H9 (cell line): ENCODE results near the gene COG4. TPM values are rescaled to one million over a fixed set of nuclear protein-coding genes. Genes with fewer than 3 reads are reported as not detected.

Experiments
- DNase-seq: peaks from one replicate; pipeline ENCODE4 v3.0.0-alpha.2; 2017
- H2AFZ ChIP-seq: one replicate; pipeline ENCODE4 v1.6.1; 2013; ENCODE audit warnings: mild to moderate bottlenecking, low read length, control low read depth, moderate library complexity
- H2AK5ac ChIP-seq: 2 replicates; pipeline ENCODE4 v1.6.1; 2013; ENCODE audit warnings: low read length, control low read depth, mixed read lengths; ENCODE audit not compliant: insufficient read length
- H2BK120ac ChIP-seq: one replicate; pipeline ENCODE4 v1.6.1; 2013; ENCODE audit warnings: low read depth, mild to moderate bottlenecking, low read length, control low read depth, inconsistent platforms; ENCODE audit not compliant: poor library complexity, severe bottlenecking
- H2BK12ac ChIP-seq: 2 replicates; pipeline ENCODE4 v1.6.1; 2013; ENCODE audit warnings: low read length, control low read depth, mixed read lengths, low read depth; ENCODE audit not compliant: insufficient read length
- H2BK15ac ChIP-seq: 2 replicates; pipeline ENCODE4 v1.6.1; 2013; ENCODE audit warnings: low read depth, low read length, control low read depth
- H2BK20ac ChIP-seq: one replicate; pipeline ENCODE4 v1.6.1; 2013; ENCODE audit warnings: low read depth, mild to moderate bottlenecking, low read length, control low read depth, inconsistent platforms; ENCODE audit not compliant: poor library complexity, severe bottlenecking
- H2BK5ac ChIP-seq: 2 replicates; pipeline ENCODE4 v1.6.1; 2013; ENCODE audit warnings: low read length, control low read depth, mixed read lengths; ENCODE audit not compliant: insufficient read length
- H3K14ac ChIP-seq: 2 replicates; pipeline ENCODE4 v1.6.1; 2013; ENCODE audit warnings: low read length, control low read depth; ENCODE audit not compliant: insufficient read depth
- H3K18ac ChIP-seq: 2 replicates; pipeline ENCODE4 v1.6.1; 2013; ENCODE audit warnings: low read depth, mild to moderate bottlenecking, mixed read lengths, low read length, control low read depth; ENCODE audit not compliant: insufficient read length
- H3K23ac ChIP-seq: 2 replicates; pipeline ENCODE4 v1.6.1; 2013; ENCODE audit warnings: low read length, control low read depth, mixed read lengths, low read depth; ENCODE audit not compliant: insufficient read length
- H3K23me2 ChIP-seq: 2 replicates; pipeline ENCODE4 v1.6.1; 2013; ENCODE audit warnings: low read depth, mild to moderate bottlenecking, mixed read lengths, low read length, control low read depth; ENCODE audit not compliant: insufficient read length, poor library complexity, severe bottlenecking
- H3K27ac ChIP-seq: 2 replicates; pipeline ENCODE4 v1.5.1; 2013; ENCODE audit warnings: low read length, control low read depth, mixed read lengths, low read depth; ENCODE audit not compliant: insufficient read length
- H3K27me3 ChIP-seq: 2 replicates; pipeline ENCODE4 v1.6.1; 2013; ENCODE audit warnings: low read length, control low read depth, inconsistent platforms; ENCODE audit not compliant: insufficient read depth
- H3K4ac ChIP-seq: 2 replicates; pipeline ENCODE4 v1.6.1; 2013; ENCODE audit warnings: low read depth, mild to moderate bottlenecking, control low read depth, inconsistent platforms, low read length, moderate library complexity
- H3K4me1 ChIP-seq: 2 replicates; pipeline ENCODE4 v1.6.1; 2013; ENCODE audit warnings: low read length, control low read depth, inconsistent platforms; ENCODE audit not compliant: insufficient read depth
- H3K4me2 ChIP-seq: 2 replicates; pipeline ENCODE4 v1.6.1; 2013; ENCODE audit warnings: low read length, control low read depth, mixed read lengths; ENCODE audit not compliant: insufficient read length, insufficient read depth
- H3K56ac ChIP-seq: 2 replicates; pipeline ENCODE4 v1.6.1; 2013; ENCODE audit warnings: low read depth, mild to moderate bottlenecking, mixed read lengths, low read length, control low read depth; ENCODE audit not compliant: insufficient read length
- H3K79me1 ChIP-seq: 2 replicates; pipeline ENCODE4 v1.6.1; 2013; ENCODE audit warnings: low read depth, mild to moderate bottlenecking, moderate library complexity, low read length, control low read depth, inconsistent platforms; ENCODE audit not compliant: insufficient read depth, poor library complexity, severe bottlenecking
- H3K79me2 ChIP-seq: 2 replicates; pipeline ENCODE4 v1.6.1; 2013; ENCODE audit warnings: low read length, control low read depth, inconsistent platforms; ENCODE audit not compliant: insufficient read depth
- H3K9ac ChIP-seq: 2 replicates; pipeline ENCODE4 v1.6.1; 2013; ENCODE audit warnings: low read length, control low read depth, mixed read lengths; ENCODE audit not compliant: insufficient read length; ENCODE audit errors: extremely low read depth
- H3K9me3 ChIP-seq: one replicate; pipeline ENCODE4 v1.6.1; 2013; ENCODE audit warnings: low read depth, low read length, inconsistent platforms; ENCODE audit not compliant: control insufficient read depth
- H3T11ph ChIP-seq: one replicate; pipeline ENCODE4 v1.6.1; 2013; ENCODE audit warnings: mild to moderate bottlenecking, low read length, control low read depth, inconsistent platforms
- H4K20me1 ChIP-seq: one replicate; pipeline ENCODE4 v1.6.1; 2013; ENCODE audit not compliant: control insufficient read depth, insufficient read length, insufficient read depth
- H4K5ac ChIP-seq: 2 replicates; pipeline ENCODE4 v1.6.1; 2013; ENCODE audit warnings: low read depth, mild to moderate bottlenecking, mixed read lengths, low read length, control low read depth; ENCODE audit not compliant: insufficient read length
- H4K8ac ChIP-seq: replicated peaks from 2 replicates; pipeline ENCODE4 v1.6.1; 2013; ENCODE audit warnings: low read length, control low read depth, mixed read lengths, low read depth; ENCODE audit not compliant: insufficient read length
- H4K91ac ChIP-seq: 2 replicates; pipeline ENCODE4 v1.6.1; 2013; ENCODE audit warnings: low read depth, mild to moderate bottlenecking, moderate library complexity, mixed read lengths, low read length, control low read depth; ENCODE audit not compliant: insufficient read length
- H3K27ac Mint-ChIP-seq, 3 experiments: 2 replicates in 2 of 3; 3 replicates in 1 of 3; pipeline ENCODE4 v1.8.0; 2020 to 2021; ENCODE audit warnings: mixed read lengths in 3 of 3, mild to moderate bottlenecking in 1 of 3, moderate library complexity in 1 of 3
- H3K27me3 Mint-ChIP-seq: 2 replicates; pipeline ENCODE4 v1.8.0; 2021; ENCODE audit warnings: low read depth, mild to moderate bottlenecking, moderate library complexity, mixed read lengths
- H3K36me3 Mint-ChIP-seq, 3 experiments: 2 replicates in 2 of 3; 3 replicates in 1 of 3; pipeline ENCODE4 v1.8.0; 2020 to 2021; ENCODE audit warnings: low read depth in 3 of 3, mixed read lengths in 3 of 3; ENCODE audit not compliant: insufficient read depth in 1 of 3
- H3K4me1 Mint-ChIP-seq, 2 experiments: 2 replicates each; pipeline ENCODE4 v1.8.0; 2020; ENCODE audit warnings: mixed read lengths in 2 of 2
- H3K4me3 Mint-ChIP-seq, 2 experiments: 2 replicates in 1 of 2; 3 replicates in 1 of 2; pipeline ENCODE4 v1.8.0; 2020 to 2021; ENCODE audit warnings: mild to moderate bottlenecking in 2 of 2, mixed read lengths in 2 of 2, moderate library complexity in 1 of 2
- H3K9me3 Mint-ChIP-seq, 2 experiments: 2 replicates in 1 of 2; 3 replicates in 1 of 2; pipeline ENCODE4 v1.8.0; 2020; ENCODE audit warnings: mild to moderate bottlenecking in 2 of 2, mixed read lengths in 2 of 2, moderate library complexity in 1 of 2
- WGBS: extraction: QIAGEN DNeasy Blood & Tissue Kit; methylation state at CpG from one replicate; pipeline ENCODE4 v1.1.7; 2013; ENCODE audit warnings: missing lambda C conversion rate, low lambda C conversion rate, mixed read lengths; ENCODE audit not compliant: insufficient read length; ENCODE audit errors: extremely low coverage; 5-methylcytosine and 5-hydroxymethylcytosine counted together
- total RNA-seq: library from RNA; stranded (reverse); gene quantifications from 2 replicates; pipeline ENCODE4 v1.2.1, GENCODE V29; 2021
- TF ChIP-seq, protein P1 (sequence below): fragments of 200-600 bp; sonication (generic); conservative IDR thresholded peaks from 3 replicates; pipeline ENCODE4 v1.8.0; 2021; ENCODE audit warnings: antibody characterized with exemption, mild to moderate bottlenecking

The COG4 gene
- total RNA-seq, 1 experiment from 2014 or later = 51.9 TPM

DNA sequence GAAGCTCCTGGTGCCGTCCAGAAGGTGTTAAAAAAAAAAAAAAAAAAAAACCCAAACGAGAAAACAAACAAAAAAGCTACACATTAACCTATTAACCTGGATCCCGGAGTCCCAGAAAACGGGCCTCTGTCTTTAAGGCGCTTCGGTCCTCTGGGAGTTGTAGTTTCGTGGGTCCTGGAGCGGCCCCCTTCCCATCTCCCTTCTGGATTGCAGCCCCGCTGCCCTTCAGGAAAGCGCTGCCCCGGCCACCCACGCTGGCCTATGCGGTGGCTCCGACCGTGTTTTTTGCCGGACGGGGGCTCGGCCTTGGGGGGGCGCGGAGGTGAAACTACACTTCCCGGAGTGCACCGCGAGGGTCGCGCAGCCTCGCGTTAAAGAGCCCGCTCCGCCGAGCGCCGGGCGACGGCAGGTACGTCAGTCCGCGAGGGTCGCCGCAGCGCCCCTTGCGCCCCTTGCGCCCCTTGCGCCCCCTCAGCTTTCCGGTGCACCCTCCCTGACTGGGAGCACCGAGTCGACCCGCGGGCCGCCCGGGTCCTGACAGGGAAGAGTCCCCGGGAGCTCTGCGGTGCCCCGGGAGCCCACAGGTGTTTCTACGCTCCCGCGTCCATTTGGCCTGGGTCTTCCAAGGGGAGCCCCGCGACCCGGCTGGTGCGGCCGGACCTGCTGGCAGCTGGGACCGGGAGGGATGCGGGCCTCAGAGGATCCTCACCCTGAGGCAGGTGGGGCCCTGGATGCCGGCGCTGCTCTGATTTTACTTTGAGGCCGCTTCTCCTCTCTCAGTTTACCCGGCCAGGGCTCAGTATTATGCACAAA lies 68.9 kb downstream of the COG4 start, which contains the start of gene FCSK:
FCSK (plus strand) TSS at position 374 of the 813 bp plus-strand sequence. CDS start 8,596 bp downstream, outside the sequence.
- peak within 1 kb of the TSS; percentile 97; the same call in 1 of the 2 replicates for H2BK15ac ChIP-seq
- no peak within 1 kb of the TSS for H3K23ac ChIP-seq
- H3K27me3 ChIP-seq = no peaks in the 10 kb centered on the region
- Mint-ChIP-seq H3K4me3 (peak within 1 kb of the TSS; percentile 84 to 87), H3K27ac (peak within 1 kb of the TSS; percentile 97 to 98 (median 97)), H3K9me3 (no peaks in the 10 kb centered on the region), H3K36me3 (no peaks in the 10 kb centered on the region), H3K4me1 (peaks cover 10 to 15% of the 10 kb centered on the region in 2 experiments), H3K27me3 (no peaks in the 10 kb centered on the region; the same call in 1 of the 2 replicates)
- peak within 1 kb of the TSS; percentile 92 for H2AFZ ChIP-seq
- no peaks in the 10 kb centered on the region for H4K20me1 ChIP-seq
- no peak within 1 kb of the TSS for H2BK20ac ChIP-seq
- peak within 1 kb of the TSS; percentile 100 for H3K14ac ChIP-seq
- H3K79me1 ChIP-seq = no peaks in the 10 kb centered on the region
- no peaks in the 10 kb centered on the region for H3K79me2 ChIP-seq
- no peaks in the 10 kb centered on the region for H3K4me1 ChIP-seq
- H3T11ph ChIP-seq = no peak within 1 kb of the TSS
- no peak within 1 kb of the TSS for H4K8ac ChIP-seq
- no peak within 1 kb of the TSS for H2AK5ac ChIP-seq
- no peak within 1 kb of the TSS for H3K27ac ChIP-seq
- peak within 1 kb of the TSS; percentile 100 for H3K18ac ChIP-seq
- H4K91ac ChIP-seq = no peak within 1 kb of the TSS
- H3K9me3 ChIP-seq = no peaks in the 10 kb centered on the region
- no peak within 1 kb of the TSS for H2BK120ac ChIP-seq
- no peaks in the 10 kb centered on the region for H3K23me2 ChIP-seq
- TF ChIP-seq, protein P1, sequence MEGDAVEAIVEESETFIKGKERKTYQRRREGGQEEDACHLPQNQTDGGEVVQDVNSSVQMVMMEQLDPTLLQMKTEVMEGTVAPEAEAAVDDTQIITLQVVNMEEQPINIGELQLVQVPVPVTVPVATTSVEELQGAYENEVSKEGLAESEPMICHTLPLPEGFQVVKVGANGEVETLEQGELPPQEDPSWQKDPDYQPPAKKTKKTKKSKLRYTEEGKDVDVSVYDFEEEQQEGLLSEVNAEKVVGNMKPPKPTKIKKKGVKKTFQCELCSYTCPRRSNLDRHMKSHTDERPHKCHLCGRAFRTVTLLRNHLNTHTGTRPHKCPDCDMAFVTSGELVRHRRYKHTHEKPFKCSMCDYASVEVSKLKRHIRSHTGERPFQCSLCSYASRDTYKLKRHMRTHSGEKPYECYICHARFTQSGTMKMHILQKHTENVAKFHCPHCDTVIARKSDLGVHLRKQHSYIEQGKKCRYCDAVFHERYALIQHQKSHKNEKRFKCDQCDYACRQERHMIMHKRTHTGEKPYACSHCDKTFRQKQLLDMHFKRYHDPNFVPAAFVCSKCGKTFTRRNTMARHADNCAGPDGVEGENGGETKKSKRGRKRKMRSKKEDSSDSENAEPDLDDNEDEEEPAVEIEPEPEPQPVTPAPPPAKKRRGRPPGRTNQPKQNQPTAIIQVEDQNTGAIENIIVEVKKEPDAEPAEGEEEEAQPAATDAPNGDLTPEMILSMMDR = peak; percentile 55
- no peak within 1 kb of the TSS for H3K4ac ChIP-seq
- no CpG with 5 or more reads among the region's 67 CpGs for WGBS
- H3K4me2 ChIP-seq = peak within 1 kb of the TSS; percentile 77
- peak within 1 kb of the TSS; percentile 81 for H2BK5ac ChIP-seq
- peak within 1 kb of the TSS; percentile 93 for H3K9ac ChIP-seq
- H3K56ac ChIP-seq = no peak within 1 kb of the TSS
- peak; percentile 84 for DNase-seq
- H2BK12ac ChIP-seq = no peak within 1 kb of the TSS
- peak within 1 kb of the TSS; percentile 50 for H4K5ac ChIP-seq
